PFSK-1 (cell line): ENCODE results near the gene CCDC197.

Source experiments
- FOXP2 ChIP-seq: optimal IDR thresholded peaks from 2 replicates; pipeline ENCODE3; 2011; ENCODE audit warnings: borderline replicate concordance, control low read depth, inconsistent platforms; ENCODE audit not compliant: insufficient read depth; ENCODE audit errors: extremely low read length, extremely low read depth
- POLR2AphosphoS5 ChIP-seq: IDR thresholded peaks from 2 replicates; pipeline ENCODE4 v1.6.1; 2012; ENCODE audit warnings: low read depth, mild to moderate bottlenecking, control low read depth, low read length, moderate library complexity
- REST ChIP-seq, 2 experiments: IDR thresholded peaks; 2 replicates each; pipeline versions ENCODE4 v1.6.1 to v1.8.0; 2011 to 2012; ENCODE audit warnings: low read depth in 2 of 2, low read length in 2 of 2, control low read depth in 1 of 2, inconsistent platforms in 1 of 2, mild to moderate bottlenecking in 1 of 2, moderate library complexity in 1 of 2; ENCODE audit not compliant: insufficient read depth in 1 of 2
- SIN3A ChIP-seq: IDR thresholded peaks from 2 replicates; pipeline ENCODE4 v1.6.1; 2012; ENCODE audit warnings: mild to moderate bottlenecking, low read length, moderate library complexity, borderline replicate concordance; ENCODE audit not compliant: insufficient read depth
- TAF1 ChIP-seq: IDR thresholded peaks from 2 replicates; pipeline ENCODE4 v1.6.1; 2012; ENCODE audit warnings: low read length, control low read depth, borderline replicate concordance; ENCODE audit not compliant: insufficient read depth

The CCDC197 gene

GRCh38 chr14:94015223-94015622 is 18.1 kb downstream of the CCDC197 start:
- TF ChIP-seq REST (IDR thresholded peaks at IDR 0.05; ENCODE audit: insufficient read depth in 1 of 2, low read depth in 2 of 2, low read length in 2 of 2): no peak
- TF ChIP-seq FOXP2: no peak
- TF ChIP-seq POLR2AphosphoS5: no peak
- TF ChIP-seq SIN3A: no peak
- TF ChIP-seq TAF1: no peak

DNA sequence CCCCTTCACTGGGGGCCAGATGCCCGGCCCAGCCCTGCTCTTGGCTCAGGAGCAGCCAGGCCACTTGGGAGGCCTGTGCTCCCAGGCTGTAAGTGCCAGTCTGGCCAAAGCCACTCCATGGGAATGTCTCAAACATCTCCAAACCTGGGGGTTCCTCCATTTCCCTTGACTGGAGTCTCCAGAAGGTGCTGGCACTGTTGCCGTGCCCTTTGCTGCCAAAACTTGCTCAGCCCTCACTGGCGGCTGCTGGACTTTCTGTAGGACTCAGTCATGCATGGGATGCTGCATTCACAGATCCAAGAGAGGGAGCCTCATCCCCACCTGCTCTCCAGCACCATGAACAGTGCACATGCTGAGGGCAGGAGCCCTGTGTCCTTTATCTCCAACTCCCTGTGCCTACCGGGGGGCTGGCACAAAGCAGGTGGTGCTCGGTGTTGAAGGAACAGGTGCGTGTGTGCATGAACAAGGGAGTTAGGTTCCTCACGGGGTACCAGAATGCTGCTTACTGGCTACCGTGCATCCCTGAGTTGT is 19.4 kb downstream of the CCDC197 start:
- TF ChIP-seq POLR2AphosphoS5 (no peak), FOXP2 (no peak), TAF1 (no peak), REST (IDR thresholded peaks at IDR 0.05; ENCODE audit: insufficient read depth in 1 of 2, low read depth in 2 of 2, low read length in 2 of 2) (no peak), SIN3A (no peak)

DNA sequence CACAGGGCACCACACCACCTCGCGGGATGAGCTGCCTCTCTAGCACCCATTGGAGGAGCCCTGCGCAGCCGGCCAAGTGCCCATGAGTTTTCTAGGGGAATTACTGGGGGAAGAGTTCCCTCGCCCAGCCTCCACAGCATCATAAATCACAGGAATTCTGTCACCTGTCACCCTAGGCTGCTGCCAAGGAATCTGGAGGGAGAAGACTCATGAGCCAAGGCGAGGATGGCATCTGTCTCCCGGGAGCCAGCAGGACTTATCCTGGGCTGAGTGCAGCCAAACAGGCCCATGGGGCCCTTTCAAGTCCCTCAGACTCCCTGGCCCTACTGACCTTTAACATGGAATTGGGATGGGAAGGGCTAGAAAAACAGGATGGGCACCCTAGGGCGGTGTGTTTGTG is 21.2 kb downstream of the CCDC197 start:
- no peak for TF ChIP-seq TAF1
- TF ChIP-seq FOXP2: no peak
- TF ChIP-seq SIN3A: no peak
- no peak for TF ChIP-seq POLR2AphosphoS5
- TF ChIP-seq REST (IDR thresholded peaks at IDR 0.05; ENCODE audit: insufficient read depth in 1 of 2, low read depth in 2 of 2, low read length in 2 of 2): no peak

DNA sequence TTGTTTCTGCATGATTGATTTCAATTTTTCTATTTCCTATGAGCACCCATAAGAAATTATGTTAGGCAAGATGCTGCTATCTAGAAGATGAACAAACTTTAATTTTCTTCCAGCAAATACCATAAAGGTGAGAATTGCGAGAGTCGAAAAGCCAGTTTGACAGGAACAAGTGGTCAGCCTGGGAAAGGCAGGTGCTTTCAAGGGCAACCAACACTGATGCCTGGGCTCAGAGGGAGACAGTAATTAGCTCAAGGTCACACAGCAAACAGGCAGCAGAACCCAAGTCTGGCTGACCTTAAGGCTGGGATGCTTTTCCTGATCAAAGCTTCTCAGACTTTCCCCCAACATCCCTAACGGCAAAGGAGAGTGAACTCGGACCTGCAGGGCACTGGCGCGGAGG is 22.2 kb downstream of the CCDC197 start:
- no peak for TF ChIP-seq TAF1
- TF ChIP-seq REST (IDR thresholded peaks at IDR 0.05; ENCODE audit: insufficient read depth in 1 of 2, low read depth in 2 of 2, low read length in 2 of 2): no peak
- TF ChIP-seq FOXP2: no peak
- no peak for TF ChIP-seq POLR2AphosphoS5
- no peak for TF ChIP-seq SIN3A

DNA sequence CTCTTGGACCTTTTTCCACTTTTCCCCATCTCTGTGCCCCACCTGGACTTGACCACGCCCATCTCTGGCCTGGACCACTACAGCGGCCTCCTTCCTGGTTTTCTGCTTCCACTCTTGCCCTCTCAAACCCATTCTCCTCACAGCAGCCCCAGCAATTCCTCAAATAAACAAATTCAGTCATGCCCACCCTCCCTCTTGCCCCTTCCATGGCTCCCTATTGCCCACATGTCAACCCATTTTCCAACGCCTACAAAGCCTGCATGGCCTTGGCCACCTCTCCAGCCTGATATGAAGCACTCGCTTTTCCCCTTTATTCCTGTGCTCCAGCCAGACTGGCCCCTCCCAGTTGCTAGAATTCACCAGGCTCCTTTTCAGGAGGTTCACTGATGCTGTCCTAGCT is 23.2 kb downstream of the CCDC197 start:
- TF ChIP-seq TAF1: no peak
- TF ChIP-seq POLR2AphosphoS5: no peak
- no peak for TF ChIP-seq REST (IDR thresholded peaks at IDR 0.05; ENCODE audit: insufficient read depth in 1 of 2, low read depth in 2 of 2, low read length in 2 of 2)
- TF ChIP-seq SIN3A: no peak
- TF ChIP-seq FOXP2: no peak
